HG02970 (cell line): ENCODE measurements around the gene NME3.

ENCODE experiments used
- ATAC-seq: cut with Tn5 transposase; IDR thresholded peaks from one replicate; pipeline ENCODE4 v1.9.1; 2021; ENCODE audit warnings: mild to moderate bottlenecking, moderate library complexity, moderate number of reproducible peaks; ENCODE audit not compliant: unreplicated experiment, low FRiP score

Gene NME3

GRCh38 chr16:1731073-1731472 is 40.3 kb downstream of the NME3 start:
- no peak for ATAC-seq

- no peak for ATAC-seq
These were observed 41.9 kb downstream of the NME3 start for GRCh38 chr16:1729445-1729844.

- ATAC-seq = no peak
These were observed 42.3 kb downstream of the NME3 start for GRCh38 chr16:1729026-1729425.

GRCh38 chr16:1727651-1728624 is 43.4 kb downstream of the NME3 start:
- no peak for ATAC-seq

- ATAC-seq = no peak
These were observed 44.5 kb downstream of the NME3 start for GRCh38 chr16:1726661-1727502.

GRCh38 chr16:1724491-1724890 is 46.9 kb downstream of the NME3 start:
- ATAC-seq = no peak

- ATAC-seq = no peak
These were observed 47.7 kb downstream of the NME3 start for GRCh38 chr16:1723450-1724147.

- ATAC-seq = no peak
These were observed 50.0 kb downstream of the NME3 start for GRCh38 chr16:1721372-1721771.
